ENCODE data around the gene LRGUK. TPM values are rescaled to one million over a fixed set of nuclear protein-coding genes. Genes with fewer than 3 reads are reported as not detected.

The LRGUK gene
- total and polyA plus RNA-seq, 2 donors (not counting 1 experiment from before 2014, with no cell fraction given): 0.27 to 0.49 TPM

DNA sequence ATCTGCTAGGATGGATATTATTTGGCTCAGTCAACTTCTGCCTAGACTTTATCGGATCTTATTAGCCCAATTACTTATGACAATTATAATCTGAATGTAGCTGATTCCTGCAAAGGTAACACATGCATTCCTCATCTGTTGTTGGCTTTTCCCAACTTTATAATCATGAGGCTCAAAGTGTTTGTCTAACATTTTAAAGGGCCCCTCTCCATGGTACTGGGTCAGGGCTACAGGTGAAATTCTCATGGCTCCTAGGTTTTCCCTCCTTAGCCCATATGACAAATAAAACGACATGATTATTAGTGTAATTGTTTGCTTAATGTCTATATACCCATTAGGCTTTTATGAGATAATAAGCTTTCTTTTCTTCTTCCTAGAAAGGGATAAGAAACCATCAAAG, 4.2 kb upstream of the LRGUK start:
- no CpG with 5 or more reads among the region's 2 CpGs for WGBS (ENCODE audit: insufficient coverage)
- Histone ChIP-seq H3K9me3 (ENCODE audit: control extremely low read depth in 1 of 3, control insufficient read depth in 2 of 3, insufficient read depth in 1 of 3, low read length in 2 of 3) (no peaks in the 10 kb centered on the region), H3K36me3 (replicated peaks in 1 of 2; ENCODE audit: control extremely low read depth in 1 of 2, control insufficient read depth in 1 of 2, extremely low read depth in 1 of 2, insufficient read depth in 2 of 2, low read length in 1 of 2) (no peaks in the 10 kb centered on the region), H3K4me2 (replicated peaks; ENCODE audit: low read depth, low read length, poor library complexity, severe bottlenecking) (no peak overlapping the region), H3K4me3 (ENCODE audit: control extremely low read depth in 1 of 5, extremely low read depth in 1 of 5, insufficient read depth in 1 of 5, low read depth in 2 of 5, low read length in 4 of 5) (no peak overlapping the region), H3K79me2 (ENCODE audit: control insufficient read depth, insufficient read depth, low read length) (no peaks in the 10 kb centered on the region), H3K9ac (ENCODE audit: low read length) (no peak overlapping the region), H4K20me1 (ENCODE audit: control insufficient read depth, insufficient read depth, low read length, poor library complexity, severe bottlenecking) (no peaks in the 10 kb centered on the region), H3K27ac (ENCODE audit: low read length in 2 of 2) (no peak overlapping the region), H2AFZ (ENCODE audit: insufficient read depth, low read depth, low read length, poor library complexity, severe bottlenecking) (no peak overlapping the region), H3K4me1 (ENCODE audit: control insufficient read depth in 2 of 2, insufficient read depth in 2 of 2, low read length in 2 of 2) (peaks cover 8 to 16% of the 10 kb centered on the region in 2 donors), H3K27me3 (replicated peaks in 1 of 4; ENCODE audit: control extremely low read depth in 1 of 4, control insufficient read depth in 3 of 4, insufficient read depth in 4 of 4, low read length in 3 of 4) (peaks cover 0 to under 1% (median 0%) of the 10 kb centered on the region in 4 experiments)
- ATAC-seq (ENCODE audit: low read depth) (no peak), DNase-seq (no peak)
- Mint-ChIP-seq H3K4me1 (peaks cover 20% of the 10 kb centered on the region), H3K4me3 (no peak overlapping the region), H3K27ac (no peak overlapping the region), H3K27me3 (peaks cover 7% of the 10 kb centered on the region), H3K9me3 (ENCODE audit: insufficient read depth) (peaks cover 3% of the 10 kb centered on the region)
- CTCF ChIA-PET: interaction anchor here (1.1 kb wide), 1 partner anchor 18 kb away, joined by 4 read pairs; no protein-coding TSS in a partner anchor
- POLR2A ChIA-PET: no interaction called here
- TF ChIP-seq, protein P1, sequence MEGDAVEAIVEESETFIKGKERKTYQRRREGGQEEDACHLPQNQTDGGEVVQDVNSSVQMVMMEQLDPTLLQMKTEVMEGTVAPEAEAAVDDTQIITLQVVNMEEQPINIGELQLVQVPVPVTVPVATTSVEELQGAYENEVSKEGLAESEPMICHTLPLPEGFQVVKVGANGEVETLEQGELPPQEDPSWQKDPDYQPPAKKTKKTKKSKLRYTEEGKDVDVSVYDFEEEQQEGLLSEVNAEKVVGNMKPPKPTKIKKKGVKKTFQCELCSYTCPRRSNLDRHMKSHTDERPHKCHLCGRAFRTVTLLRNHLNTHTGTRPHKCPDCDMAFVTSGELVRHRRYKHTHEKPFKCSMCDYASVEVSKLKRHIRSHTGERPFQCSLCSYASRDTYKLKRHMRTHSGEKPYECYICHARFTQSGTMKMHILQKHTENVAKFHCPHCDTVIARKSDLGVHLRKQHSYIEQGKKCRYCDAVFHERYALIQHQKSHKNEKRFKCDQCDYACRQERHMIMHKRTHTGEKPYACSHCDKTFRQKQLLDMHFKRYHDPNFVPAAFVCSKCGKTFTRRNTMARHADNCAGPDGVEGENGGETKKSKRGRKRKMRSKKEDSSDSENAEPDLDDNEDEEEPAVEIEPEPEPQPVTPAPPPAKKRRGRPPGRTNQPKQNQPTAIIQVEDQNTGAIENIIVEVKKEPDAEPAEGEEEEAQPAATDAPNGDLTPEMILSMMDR (IDR thresholded peaks at IDR 0.05): no peak
- no peak for TF ChIP-seq EZH2 (IDR thresholded peaks at IDR 0.05; ENCODE audit: borderline replicate concordance, insufficient read depth, low read depth, low read length, poor library complexity, severe bottlenecking)
- intact Hi-C loops (cut with micrococcal nuclease): no loop called here

DNA sequence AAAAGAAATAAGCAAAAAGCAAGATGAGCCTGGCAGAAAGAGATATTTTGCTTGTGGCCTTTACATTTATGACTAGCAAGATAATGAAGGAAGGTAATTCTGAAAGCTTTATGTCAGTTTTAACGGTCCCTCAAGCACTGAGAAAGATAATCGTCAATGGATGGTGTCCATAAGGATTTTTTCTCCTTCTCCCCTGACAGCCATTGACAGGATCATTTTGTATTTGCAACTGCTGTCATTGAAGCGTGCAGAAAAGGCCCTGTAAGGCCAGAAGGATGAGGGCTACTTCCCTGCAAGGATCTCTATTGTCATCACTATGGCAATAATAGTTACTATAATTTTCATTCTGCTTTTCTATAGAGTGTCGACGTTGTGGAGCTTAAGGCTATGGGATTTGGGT, 994 bp upstream of the LRGUK start:
- H3K4me2 ChIP-seq (replicated peaks; ENCODE audit: low read depth, low read length, poor library complexity, severe bottlenecking): no peak overlapping the region
- no peaks in the 10 kb centered on the region for H4K20me1 ChIP-seq (ENCODE audit: control insufficient read depth, insufficient read depth, low read length, poor library complexity, severe bottlenecking)
- H3K9ac ChIP-seq (ENCODE audit: low read length): no peak overlapping the region
- Mint-ChIP-seq H3K4me3 (peak overlapping the region; percentile 91), H3K27me3 (peaks cover 19% of the 10 kb centered on the region), H3K27ac (no peak overlapping the region), H3K4me1 (peaks cover 19% of the 10 kb centered on the region), H3K9me3 (ENCODE audit: insufficient read depth) (no peaks in the 10 kb centered on the region)
- TF ChIP-seq, protein P1 (IDR thresholded peaks at IDR 0.05): no peak
- TF ChIP-seq EZH2 (IDR thresholded peaks at IDR 0.05; ENCODE audit: borderline replicate concordance, insufficient read depth, low read depth, low read length, poor library complexity, severe bottlenecking): no peak
- CTCF ChIA-PET: interaction anchor here (2.3 to 2.6 kb wide), 2 partner anchors 15 to 41 kb away, joined by 7 to 15 read pairs; no protein-coding TSS in a partner anchor
- no peaks in the 10 kb centered on the region for H3K79me2 ChIP-seq (ENCODE audit: control insufficient read depth, insufficient read depth, low read length)
- peaks cover 0 to 5% (median 0%) of the 10 kb centered on the region in 4 experiments for H3K27me3 ChIP-seq (replicated peaks in 1 of 4; ENCODE audit: control extremely low read depth in 1 of 4, control insufficient read depth in 3 of 4, insufficient read depth in 4 of 4, low read length in 3 of 4)
- no peaks in the 10 kb centered on the region for H3K36me3 ChIP-seq (replicated peaks in 1 of 2; ENCODE audit: control extremely low read depth in 1 of 2, control insufficient read depth in 1 of 2, extremely low read depth in 1 of 2, insufficient read depth in 2 of 2, low read length in 1 of 2)
- intact Hi-C loops (cut with micrococcal nuclease): loop anchor here (2.0 to 5.0 kb wide), 2 partner anchors 41 to 1431 kb away; partner anchors contain the start of gene NUP205
- no peak overlapping the region for H3K4me3 ChIP-seq (ENCODE audit: control extremely low read depth in 1 of 5, extremely low read depth in 1 of 5, insufficient read depth in 1 of 5, low read depth in 2 of 5, low read length in 4 of 5)
- H3K27ac ChIP-seq (ENCODE audit: low read length in 2 of 2): no peak overlapping the region
- ATAC-seq (ENCODE audit: low read depth) (no peak), DNase-seq (no peak)
- POLR2A ChIA-PET: no interaction called here
- WGBS (ENCODE audit: insufficient coverage): 93% methylated on average over 2 of the region's 5 CpGs
- peaks cover 8 to 16% of the 10 kb centered on the region in 2 donors for H3K4me1 ChIP-seq (ENCODE audit: control insufficient read depth in 2 of 2, insufficient read depth in 2 of 2, low read length in 2 of 2)
- H3K9me3 ChIP-seq (ENCODE audit: control extremely low read depth in 1 of 3, control insufficient read depth in 2 of 3, insufficient read depth in 1 of 3, low read length in 2 of 3): peaks cover 0 to 2% (median 0%) of the 10 kb centered on the region in 3 donors
- no peak overlapping the region for H2AFZ ChIP-seq (ENCODE audit: insufficient read depth, low read depth, low read length, poor library complexity, severe bottlenecking)
